Right forelimb (tissue), 1 donor: ENCODE measurements around the gene APOBEC3H.
"Not testable (repeated sequence)": the region's sequence is repeated elsewhere in the genome, so short reads cannot be mapped to it uniquely, and the experiment has no call there.

Source experiments
- DNase-seq: peaks from one replicate; pipeline ENCODE4 v3.0.0-alpha.2; 2018

Gene APOBEC3H

DNA sequence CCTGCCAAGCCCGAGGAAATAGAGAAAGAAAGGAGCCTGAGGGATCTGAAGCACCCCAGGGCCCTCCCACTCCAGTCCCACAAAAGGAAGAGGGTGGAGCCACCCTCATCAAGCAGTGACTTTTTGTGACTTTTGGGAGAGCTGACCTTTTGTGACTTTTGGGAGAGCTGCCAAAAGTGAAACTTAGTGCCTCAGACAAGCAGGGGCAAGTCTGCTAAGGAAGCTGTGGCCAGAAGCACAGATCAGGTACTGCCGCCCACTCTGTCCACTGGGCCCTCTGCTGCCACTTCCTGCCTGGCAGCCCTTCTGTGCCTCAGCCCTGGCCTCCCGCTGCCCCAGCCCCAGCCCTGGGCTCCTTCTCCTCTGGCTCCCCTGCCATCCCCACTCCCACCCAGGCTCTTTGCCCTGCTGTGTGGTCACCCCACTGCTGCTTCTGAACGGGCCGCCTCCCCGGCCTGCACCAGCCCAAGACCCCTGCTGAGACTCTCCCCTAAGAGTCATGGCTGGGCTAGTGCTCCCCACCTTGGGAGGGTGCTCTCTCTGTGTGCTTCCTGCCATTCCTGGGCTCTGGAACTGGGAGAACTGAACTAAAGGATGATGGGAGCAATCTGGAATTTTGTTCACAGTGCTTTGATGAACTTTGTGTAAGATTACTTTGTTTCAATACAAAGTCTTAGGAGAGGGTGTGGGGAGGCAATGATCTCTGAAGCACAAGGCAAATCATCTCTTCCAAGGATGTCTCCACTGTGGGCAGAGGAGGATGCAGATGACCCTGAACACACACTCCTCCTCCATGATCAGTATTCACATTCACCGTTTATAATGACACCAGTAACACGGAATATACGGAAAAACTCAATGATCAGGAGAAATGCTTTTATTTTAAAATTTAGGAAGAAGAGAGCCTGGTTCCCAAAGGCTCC is at the start of gene APOBEC3H:
Gene APOBEC3H (plus strand): TSS at position 147 of the 923 bp plus-strand sequence. CDS start 3,035 bp downstream, outside the sequence.
- no peak for DNase-seq

DNA sequence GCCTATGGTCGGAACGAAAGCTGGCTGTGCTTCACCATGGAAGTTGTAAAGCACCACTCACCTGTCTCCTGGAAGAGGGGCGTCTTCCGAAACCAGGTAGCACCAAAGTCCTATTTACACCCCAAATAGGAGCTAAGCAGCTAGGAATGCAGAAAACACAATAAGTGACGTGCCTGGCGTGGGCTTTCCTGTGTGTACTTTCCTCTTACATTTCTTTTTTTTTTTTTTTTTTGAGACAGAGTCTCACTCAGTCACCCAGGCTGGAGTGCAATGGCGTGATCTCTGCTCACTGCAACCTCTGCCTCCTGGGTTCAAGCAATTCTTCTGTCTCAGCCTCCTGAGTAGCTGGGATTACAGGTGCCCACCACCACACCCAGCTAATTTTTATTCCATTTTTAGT is 47.6 kb upstream of the APOBEC3H start:
- DNase-seq = not testable (repeated sequence)

DNA sequence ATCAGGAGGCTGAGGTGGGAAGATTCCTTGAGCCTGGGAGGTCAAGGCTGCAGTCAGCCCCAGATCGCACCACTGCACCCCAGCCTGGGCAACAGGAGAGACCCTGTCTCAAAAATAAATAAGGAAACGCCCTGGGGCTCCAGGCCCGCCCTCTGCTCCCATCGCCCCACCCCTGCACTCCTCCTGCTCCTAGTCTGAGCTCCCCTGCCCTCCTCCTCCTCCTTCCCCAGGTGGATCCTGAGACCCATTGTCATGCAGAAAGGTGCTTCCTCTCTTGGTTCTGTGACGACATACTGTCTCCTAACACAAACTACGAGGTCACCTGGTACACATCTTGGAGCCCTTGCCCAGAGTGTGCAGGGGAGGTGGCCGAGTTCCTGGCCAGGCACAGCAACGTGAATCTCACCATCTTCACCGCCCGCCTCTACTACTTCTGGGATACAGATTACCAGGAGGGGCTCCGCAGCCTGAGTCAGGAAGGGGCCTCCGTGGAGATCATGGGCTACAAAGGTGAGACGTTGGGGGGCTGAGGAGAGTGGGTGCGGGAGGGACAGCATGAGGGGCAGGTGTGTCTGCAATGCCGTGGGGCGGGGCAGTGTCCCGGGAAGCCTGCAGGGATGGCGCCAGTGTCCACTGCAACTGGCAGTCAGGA is 45.1 kb upstream of the APOBEC3H start:
- DNase-seq = not testable (repeated sequence)

DNA sequence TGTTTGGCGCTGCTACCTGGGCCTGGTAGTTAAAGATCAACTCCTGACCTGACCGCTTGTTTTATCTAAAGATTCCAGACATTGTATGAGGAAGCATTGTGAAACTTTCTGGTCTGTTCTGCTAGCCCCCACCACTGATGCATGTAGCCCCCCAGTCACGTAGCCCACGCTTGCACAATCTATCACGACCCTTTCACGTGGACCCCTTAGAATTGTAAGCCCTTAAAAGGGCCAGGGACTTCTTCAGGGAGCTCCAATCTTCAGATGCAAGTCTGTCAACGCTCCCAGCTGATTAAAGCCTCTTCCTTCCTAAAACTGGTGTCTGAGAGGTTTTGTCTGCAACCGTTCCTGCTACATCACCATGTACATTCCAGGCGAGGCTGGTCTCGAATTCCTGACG is 41.4 kb upstream of the APOBEC3H start:
- no peak for DNase-seq

DNA sequence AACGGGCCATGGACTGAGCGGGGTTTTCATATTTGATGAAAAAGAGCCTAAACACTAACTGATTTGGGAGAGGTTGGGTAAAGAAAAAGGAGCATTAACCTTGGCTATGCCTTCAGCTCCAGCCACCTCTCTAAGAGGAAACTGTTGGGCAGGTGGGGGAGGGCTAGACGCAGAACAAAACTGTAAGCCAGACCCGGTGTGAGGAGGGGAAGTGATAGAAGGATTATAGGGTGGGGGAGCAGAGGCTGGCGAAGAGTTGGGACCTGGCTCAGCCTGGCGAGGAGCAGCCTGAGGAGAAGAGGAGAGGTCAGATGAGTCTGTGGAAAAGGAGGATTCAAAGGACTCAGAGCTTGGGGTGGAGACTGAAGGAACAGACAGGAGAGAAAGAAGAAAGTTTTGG is 35.8 kb upstream of the APOBEC3H start:
- not testable (repeated sequence) for DNase-seq

DNA sequence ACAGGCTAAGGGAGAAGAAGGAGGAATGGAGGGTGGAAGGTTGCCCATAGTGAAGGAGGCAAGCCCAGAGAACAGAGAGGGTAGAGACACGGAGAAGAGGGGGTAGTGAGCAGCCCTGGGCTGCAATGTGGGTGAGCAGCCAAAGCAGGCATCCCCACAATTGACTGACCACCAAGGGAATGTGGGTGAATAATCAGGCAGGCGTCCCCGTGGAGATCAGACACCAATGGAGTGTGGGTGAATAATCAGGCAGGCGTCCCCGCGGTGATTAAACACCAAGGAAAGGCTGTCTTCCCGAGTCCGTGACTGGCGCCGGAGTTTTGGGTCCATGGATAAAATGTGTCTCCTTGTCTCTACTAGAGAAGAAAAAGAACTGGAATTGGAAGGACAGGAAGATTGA is 35.1 kb upstream of the APOBEC3H start:
- not testable (repeated sequence) for DNase-seq

DNA sequence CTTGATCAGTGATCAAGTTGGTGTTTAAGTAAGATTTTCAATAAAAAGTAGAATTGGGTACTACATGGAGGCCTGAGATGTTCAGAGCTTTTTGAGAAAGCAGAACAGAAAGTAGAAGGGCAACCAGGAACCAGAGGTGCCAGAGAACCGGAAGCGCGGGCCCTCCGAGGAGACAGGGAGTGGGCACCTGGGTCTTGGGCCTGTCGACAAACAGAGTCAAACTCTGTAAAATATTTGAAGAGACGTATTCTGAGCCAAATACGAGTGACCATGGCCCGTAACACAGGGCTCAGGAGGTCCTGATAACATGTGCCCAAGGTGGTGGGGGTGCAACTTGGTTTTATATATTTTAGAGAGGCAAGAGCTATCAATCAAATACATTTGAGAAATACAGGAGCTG is 33.1 kb upstream of the APOBEC3H start:
- not testable (repeated sequence) for DNase-seq

DNA sequence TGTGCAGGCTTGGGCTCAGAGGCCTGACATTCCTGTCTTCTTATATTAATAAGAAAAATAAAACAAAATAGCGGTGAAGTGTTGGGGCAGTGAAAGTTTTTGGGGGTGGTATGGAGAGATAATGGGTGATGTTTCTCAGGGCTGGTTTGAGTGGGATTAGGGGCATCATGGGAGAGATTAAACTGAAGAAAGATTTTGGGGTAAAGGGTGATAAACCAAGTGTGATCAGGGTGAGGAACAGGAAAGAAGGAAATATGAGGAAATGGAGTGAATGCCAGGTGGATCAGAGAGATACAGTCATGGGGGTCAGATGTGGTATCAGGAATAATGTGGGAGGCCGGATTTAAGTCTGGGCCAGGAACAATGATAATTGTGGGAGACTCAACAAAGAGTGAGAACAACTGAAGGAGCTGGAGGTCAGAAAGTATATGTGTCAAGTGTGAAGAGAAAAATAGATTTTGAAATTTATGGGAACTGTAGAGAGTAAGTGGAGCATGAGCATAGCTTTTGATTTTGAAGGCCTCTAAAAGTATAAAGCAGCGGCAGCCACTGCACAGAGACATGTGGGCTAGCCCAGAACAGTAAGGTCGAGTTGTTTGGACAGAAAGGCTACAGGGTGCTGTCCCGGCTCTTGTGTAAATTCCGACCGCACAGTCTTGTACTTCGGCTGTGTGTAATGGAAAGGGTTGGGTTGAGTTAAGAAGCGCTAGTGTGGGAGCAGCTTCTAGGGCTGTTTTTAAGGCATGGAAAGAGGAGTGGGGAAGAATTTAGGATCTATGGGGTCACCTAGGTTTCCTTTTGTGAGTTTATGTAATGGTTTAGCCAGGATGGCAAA is 30.4 kb upstream of the APOBEC3H start:
- not testable (repeated sequence) for DNase-seq

DNA sequence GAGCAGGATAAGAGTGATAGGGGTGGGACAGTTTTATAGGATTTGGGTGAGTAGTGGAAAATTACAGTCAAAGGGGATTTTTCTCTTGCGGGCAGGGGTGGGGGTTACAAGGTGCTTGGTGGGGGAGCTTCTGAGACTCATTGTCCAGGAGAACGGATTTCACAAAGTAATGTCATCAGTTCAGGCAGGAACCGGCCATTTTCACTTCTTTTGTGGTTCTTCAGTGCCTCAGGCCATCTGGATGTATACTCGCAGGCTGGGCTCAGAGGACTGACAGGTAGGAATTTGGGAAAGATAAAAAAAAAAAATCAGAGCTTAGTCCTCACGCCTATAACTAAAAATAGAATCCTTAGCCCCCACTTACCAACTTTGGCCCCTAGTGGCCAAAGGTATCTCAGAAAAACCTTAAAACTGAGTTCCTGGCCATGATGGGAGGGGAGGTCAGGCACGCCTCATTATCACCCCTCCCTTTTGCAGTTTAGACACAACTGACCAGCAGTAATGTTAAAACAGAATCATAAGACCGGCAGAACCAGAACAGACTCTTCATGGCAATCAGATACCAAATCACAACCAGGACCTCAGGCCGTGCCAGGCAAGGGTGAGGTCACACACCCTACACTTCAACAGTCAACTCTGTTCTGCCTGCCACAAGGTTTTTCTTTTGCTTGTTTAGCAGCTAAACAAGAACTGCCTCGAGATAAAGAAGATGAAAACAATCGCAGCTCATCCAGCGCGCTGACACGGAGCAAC is 28.8 kb upstream of the APOBEC3H start:
- DNase-seq = no peak

DNA sequence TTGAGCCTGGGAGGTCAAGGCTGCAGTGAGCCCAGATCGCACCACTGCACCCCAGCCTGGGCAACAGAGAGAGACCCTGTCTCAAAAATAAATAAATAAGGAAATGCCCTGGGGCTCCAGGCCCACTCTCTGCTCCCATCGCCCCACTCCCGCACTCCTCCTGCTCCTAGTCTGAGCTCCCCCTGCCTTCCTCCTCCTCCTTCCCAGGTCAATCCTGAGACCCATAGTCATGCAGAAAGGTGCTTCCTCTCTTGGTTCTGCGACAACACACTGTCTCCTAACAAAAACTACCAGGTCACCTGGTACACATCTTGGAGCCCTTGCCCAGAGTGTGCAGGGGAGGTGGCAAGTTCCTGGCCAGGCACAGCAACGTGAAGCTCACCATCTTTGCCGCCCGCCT is 26.9 kb upstream of the APOBEC3H start:
- DNase-seq = no peak

DNA sequence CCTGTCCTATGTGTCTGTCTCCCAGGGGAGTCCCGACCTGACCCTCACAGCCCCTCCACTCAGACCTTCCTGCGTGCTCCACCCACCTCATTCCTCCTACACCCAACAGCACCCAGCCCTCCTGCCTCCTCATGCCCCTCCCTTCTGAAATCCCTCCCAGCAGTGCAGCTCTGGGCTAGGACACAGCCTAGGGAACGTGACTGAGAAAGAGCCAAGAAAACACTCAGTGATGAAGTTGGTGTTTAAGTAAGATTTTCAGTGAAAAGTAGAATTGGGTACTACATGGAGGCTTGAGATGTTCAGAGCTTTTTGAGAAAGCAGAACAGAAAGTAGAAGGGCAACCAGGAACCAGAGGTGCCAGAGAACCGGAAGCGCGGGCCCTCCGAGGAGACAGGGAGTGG is 24.5 kb upstream of the APOBEC3H start:
- not testable (repeated sequence) for DNase-seq

DNA sequence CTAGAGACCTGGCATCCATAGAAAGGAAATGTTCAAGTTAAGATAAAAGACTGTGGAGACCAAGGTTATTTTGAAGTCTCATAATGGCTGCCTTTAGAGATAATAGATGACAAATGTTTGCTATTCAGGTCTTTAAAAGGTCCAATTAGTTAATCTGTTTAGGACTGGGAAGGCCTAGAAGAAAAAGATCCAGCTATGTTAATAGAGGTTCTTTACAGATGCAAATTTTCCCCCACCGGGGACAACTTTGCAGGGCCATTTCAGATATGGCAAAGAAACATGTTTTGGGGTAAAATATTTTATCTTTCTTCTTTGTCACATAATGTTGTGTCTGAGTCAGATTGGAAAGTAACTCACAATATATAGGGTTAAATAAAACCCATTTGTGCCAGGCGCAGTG is 23.1 kb upstream of the APOBEC3H start:
- DNase-seq = no peak

DNA sequence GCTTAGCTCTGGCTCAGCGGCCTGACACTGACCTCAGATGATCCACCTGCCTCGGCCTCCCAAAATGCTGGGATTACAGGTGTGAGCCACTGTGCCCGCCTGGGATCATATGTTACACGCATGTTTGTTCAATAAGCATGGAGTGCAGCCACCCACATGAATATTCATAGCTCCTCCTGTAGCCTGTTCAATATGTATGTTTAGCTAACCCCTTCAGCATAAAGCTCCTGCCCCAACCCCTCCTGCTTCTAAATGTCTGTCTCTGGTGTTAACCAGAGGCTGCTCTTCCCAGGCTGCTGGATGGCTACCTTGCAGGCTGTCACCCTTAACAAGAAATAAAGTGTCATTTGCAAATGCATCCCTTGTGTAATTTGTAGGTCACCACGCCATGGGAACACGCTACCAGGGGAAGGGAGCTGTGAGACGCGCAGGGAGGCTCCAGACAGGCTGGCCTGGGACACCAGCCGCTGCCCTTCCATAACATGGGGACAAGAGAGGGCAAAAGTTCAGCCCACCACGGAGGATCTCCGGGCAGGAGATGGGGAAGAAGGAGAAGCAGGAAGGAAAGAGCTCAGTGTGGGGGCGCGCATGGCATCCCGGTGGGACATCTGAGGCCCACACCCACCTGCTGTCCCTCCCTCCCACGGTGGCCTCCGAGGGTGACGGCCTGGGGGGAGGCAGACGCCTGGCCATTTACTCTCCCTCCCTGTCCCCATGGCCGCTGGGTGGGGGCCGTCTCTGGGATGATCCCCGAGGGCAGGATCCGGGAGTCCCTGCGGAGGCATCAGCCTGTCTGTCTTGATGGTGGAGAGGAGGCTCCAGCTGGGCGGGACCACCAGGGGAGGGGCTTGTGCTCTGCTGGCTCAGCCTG is 20.7 kb upstream of the APOBEC3H start:
- not testable (repeated sequence) for DNase-seq

DNA sequence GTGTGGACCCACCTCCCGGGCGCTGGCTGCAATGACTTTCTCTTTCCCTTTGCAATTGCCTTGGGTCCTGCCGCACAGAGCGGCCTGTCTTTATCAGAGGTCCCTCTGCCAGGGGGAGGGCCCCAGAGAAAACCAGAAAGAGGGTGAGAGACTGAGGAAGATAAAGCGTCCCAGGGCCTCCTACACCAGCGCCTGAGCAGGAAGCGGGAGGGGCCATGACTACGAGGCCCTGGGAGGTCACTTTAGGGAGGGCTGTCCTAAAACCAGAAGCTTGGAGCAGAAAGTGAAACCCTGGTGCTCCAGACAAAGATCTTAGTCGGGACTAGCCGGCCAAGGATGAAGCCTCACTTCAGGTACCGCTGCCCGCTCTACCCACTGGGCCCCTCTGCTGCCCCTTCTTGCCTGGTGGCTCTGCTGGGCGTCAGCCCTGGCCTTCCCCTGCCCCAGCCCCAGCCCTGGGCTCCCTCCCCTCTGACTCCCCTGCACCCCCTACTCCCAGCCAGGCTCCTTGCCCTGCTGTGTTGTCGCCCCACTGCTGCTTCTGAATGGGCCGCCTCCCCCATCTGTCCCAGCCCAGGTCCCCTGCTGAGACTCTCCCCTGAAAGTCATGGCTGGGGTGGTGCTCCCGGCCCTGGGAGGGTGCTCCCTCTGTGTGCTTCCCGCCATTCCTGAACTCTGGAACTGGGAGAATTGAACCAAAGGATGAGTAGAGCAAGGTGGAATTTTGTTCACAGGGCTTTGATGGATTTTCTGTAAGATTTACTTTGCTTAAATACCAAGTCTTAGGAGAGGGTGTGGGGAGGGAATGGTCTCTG is 19.8 kb upstream of the APOBEC3H start, which contains the start of gene APOBEC3G:
Gene APOBEC3G (plus strand): TSS at position 250 of the 815 bp plus-strand sequence. CDS start 87 bp downstream, at position 337.
- not testable (repeated sequence) for DNase-seq

DNA sequence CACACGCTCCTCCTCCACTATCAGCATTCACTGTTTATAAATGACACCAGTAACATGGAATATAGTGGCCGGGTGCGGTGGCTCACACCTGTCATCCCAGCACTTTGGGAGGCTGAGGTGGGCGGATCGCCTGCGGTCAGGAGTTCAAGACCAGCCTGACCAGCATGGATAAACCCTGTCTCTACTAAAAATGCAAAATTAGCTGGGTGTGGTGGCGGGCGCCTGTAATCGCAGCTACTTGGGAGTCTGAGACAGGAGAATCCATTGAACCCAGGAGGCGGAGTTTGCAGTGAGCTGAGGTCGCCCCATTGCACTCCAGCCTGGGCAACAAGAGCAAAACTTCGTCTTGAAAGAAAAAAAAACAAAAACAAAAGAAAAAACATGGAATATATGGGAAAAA is 19.1 kb upstream of the APOBEC3H start:
- not testable (repeated sequence) for DNase-seq

DNA sequence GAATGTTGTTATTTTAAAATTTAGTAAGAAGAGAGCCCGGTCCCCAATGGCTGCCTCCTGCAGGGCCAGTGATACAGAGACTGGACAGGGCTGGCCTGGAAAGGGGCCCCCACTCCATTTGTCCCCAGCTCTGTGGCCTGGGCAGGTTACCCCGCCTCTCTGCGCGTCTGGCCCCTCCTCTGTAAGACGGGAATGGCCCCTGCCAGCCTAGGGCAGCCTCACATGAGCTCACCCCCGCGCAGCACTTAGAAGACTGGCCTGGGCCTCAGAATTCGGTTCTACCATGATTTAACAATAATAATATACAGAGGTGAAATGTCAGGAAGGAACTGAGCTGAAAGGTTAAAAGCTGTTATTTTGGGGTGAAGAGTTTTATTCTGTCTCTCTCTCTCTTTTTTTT is 18.7 kb upstream of the APOBEC3H start:
- DNase-seq = no peak

DNA sequence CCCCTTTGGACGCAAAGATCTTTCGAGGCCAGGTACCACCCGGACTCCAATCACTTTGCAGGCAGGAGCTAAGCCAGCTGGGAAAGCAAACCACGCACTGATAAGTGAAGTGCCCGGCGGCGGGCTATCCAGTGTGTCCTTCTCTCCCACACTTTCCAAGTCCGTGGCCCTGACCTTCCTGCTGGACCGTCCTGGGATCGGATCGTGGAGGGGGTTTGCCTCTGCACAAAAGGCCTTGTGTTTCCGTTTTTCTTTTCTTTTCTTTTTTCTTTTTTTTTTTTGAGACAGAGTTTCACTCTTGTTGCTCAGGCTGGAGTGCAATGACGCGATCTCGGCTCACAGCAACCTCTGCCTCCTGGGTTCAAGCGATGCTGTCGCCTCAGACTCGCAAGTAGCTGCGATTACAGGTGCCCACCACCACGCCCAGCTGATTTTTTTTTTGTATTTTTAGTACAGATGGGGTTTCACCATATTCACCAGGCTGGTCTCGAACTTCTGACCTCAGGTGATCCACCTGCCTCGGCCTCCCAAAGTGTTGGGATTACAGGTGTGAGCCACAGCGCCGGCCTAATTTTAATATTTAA is 17.9 kb upstream of the APOBEC3H start:
- DNase-seq = not testable (repeated sequence)

DNA sequence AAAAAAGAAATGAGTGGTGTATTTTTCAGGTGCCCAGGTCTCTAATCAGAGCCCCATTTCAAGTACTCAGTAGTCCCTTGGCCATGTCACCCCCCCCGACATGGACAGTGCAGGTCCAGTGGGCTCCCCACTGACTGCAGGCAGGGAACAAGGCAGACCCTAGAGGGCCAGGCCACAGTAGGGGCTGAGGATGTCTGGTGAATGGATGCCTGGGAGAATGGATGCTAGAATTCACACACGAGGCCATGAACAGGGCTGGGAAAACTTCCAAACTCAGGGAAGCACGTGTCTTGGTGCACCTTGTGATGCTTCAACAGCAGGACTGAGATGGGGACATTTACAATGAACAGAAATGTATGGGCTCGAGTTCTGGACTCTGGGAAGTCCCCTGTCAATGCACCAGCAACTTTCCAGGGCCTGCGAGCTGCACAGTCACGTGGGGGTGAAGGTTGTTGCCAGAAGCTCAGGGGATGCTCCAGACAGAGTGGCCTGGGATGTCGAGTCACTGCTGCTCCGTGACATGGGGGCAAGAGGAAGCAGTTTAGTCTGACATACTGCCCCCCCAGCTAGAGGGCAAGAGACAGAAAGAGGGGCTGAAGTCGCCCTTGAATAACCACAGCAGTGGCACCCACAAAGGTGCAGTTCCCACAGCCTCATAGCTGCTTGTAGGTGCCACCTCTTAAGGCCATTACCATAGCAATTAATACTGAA is 16.8 kb upstream of the APOBEC3H start:
- no peak for DNase-seq

DNA sequence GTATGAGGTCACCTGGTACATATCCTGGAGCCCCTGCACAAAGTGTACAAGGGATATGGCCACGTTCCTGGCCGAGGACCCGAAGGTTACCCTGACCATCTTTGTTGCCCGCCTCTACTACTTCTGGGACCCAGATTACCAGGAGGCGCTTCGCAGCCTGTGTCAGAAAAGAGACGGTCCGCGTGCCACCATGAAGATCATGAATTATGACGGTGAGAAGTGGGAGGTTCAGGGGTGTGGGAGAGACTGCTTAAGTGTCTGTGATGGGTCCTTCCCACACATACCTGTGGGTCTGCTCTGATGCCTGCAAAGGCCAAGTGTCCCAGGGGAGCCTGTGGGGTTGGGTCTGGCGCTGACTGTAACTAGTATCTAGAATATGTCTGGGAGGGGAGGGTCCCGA is 16.0 kb upstream of the APOBEC3H start:
- no peak for DNase-seq
